Skeletal muscle tissue (tissue), 4 donors: ENCODE data around the gene USP11. TPM values are rescaled to one million over a fixed set of nuclear protein-coding genes. Genes with fewer than 3 reads are reported as not detected.

Source experiments
- H3K27ac ChIP-seq: one replicate; pipeline ENCODE4 v1.7.0; 2013; ENCODE audit warnings: mild to moderate bottlenecking, low read depth, low read length, inconsistent platforms
- H3K27me3 ChIP-seq, 3 donors: one replicate each; pipeline ENCODE4 v1.7.0; 2013; ENCODE audit warnings: low read length in 3 of 3; ENCODE audit not compliant: control insufficient read depth in 3 of 3, insufficient read depth in 3 of 3
- H3K36me3 ChIP-seq, 3 donors: one replicate each; pipeline ENCODE4 v1.7.0; 2013; ENCODE audit warnings: low read length in 3 of 3; ENCODE audit not compliant: control insufficient read depth in 3 of 3, insufficient read depth in 3 of 3
- H3K4me1 ChIP-seq, 3 donors: one replicate each; pipeline ENCODE4 v1.7.0; 2013; ENCODE audit warnings: low read length in 3 of 3, mild to moderate bottlenecking in 3 of 3; ENCODE audit not compliant: control insufficient read depth in 3 of 3, insufficient read depth in 3 of 3
- H3K4me3 ChIP-seq, 3 donors: one replicate each; pipeline ENCODE4 v1.7.0; 2013; ENCODE audit warnings: low read length in 3 of 3
- H3K9ac ChIP-seq, 3 donors: one replicate each; pipeline ENCODE4 v1.7.0; 2013; ENCODE audit warnings: low read length in 3 of 3, mild to moderate bottlenecking in 3 of 3, moderate library complexity in 2 of 3, low read depth in 1 of 3
- H3K9me3 ChIP-seq, 3 donors: one replicate each; pipeline ENCODE4 v1.7.0; 2013; ENCODE audit warnings: low read length in 3 of 3; ENCODE audit not compliant: control insufficient read depth in 3 of 3
- total RNA-seq: library from RNA; depleted of rRNA; stranded (reverse); fragments of >200 nt; gene quantifications from one replicate; pipeline ENCODE4 v1.2.3, GENCODE V29; 2014
- donor health status: Osteomylitis.

Gene USP11
- total RNA-seq, 1 donor from 2014 or later, result 61.1 TPM

- Histone ChIP-seq H3K36me3 (peaks cover 62 to 88% (median 72%) of the 10 kb centered on the region in 3 donors), H3K9me3 (no peaks in the 10 kb centered on the region), H3K27me3 (no peaks in the 10 kb centered on the region), H3K9ac (no peak overlapping the region), H3K4me1 (peaks cover 22 to 32% (median 31%) of the 10 kb centered on the region in 3 donors), H3K27ac (no peak overlapping the region), H3K4me3 (no peak overlapping the region)
Measured at GRCh38 chrX:47202316-47202715, 30.5 kb upstream of the USP11 start.

- no peak overlapping the region for H3K27ac ChIP-seq
- H3K9ac ChIP-seq, result no peak overlapping the region
- no peak overlapping the region for H3K4me3 ChIP-seq
- H3K4me1 ChIP-seq, result peaks cover 17 to 27% (median 25%) of the 10 kb centered on the region in 3 donors
- H3K36me3 ChIP-seq, result peaks cover 65 to 93% (median 77%) of the 10 kb centered on the region in 3 donors
- H3K9me3 ChIP-seq, result no peaks in the 10 kb centered on the region
- no peaks in the 10 kb centered on the region for H3K27me3 ChIP-seq
Measured at GRCh38 chrX:47202877-47203276, 29.9 kb upstream of the USP11 start.

DNA sequence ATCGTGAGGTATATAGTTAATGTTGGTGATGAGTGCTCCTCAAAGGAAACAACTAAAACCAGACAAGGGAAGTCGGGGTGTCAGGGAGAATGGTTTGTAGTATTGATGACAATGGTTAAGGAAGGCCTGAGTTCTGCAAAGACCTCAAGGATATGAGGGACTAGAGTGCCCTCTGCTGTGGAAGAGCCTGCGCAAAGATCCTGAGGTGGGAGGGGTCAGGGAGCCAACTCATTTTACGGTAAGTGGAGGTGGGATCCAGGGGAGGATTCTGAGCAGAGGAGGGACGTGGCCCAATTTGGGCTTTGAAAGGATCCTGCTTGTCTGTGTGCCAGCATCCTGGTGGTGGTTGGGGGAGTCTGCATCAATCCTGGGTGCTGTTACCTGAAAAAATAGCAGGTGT is 27.8 kb upstream of the USP11 start:
- Histone ChIP-seq H3K36me3 (peaks cover 58 to 97% (median 75%) of the 10 kb centered on the region in 3 donors), H3K9me3 (no peaks in the 10 kb centered on the region), H3K27me3 (no peaks in the 10 kb centered on the region), H3K9ac (no peak overlapping the region), H3K4me3 (no peak overlapping the region), H3K4me1 (peaks cover 7 to 20% (median 19%) of the 10 kb centered on the region in 3 donors), H3K27ac (no peak overlapping the region)

- no peak overlapping the region for H3K27ac ChIP-seq
- H3K4me3 ChIP-seq, result no peak overlapping the region
- no peak overlapping the region for H3K9ac ChIP-seq
- H3K27me3 ChIP-seq, result no peaks in the 10 kb centered on the region
- H3K36me3 ChIP-seq, result peaks cover 58 to 97% (median 80%) of the 10 kb centered on the region in 3 donors
- no peaks in the 10 kb centered on the region for H3K9me3 ChIP-seq
- peaks cover 0 to 11% (median 8%) of the 10 kb centered on the region in 3 donors for H3K4me1 ChIP-seq
Measured at GRCh38 chrX:47206316-47206715, 26.5 kb upstream of the USP11 start.

- peaks cover 0 to 11% (median 8%) of the 10 kb centered on the region in 3 donors for H3K4me1 ChIP-seq
- H3K36me3 ChIP-seq, result peaks cover 53 to 97% (median 77%) of the 10 kb centered on the region in 3 donors
- H3K27ac ChIP-seq, result no peak overlapping the region
Measured at GRCh38 chrX:47208108-47208507, 24.7 kb upstream of the USP11 start.

DNA sequence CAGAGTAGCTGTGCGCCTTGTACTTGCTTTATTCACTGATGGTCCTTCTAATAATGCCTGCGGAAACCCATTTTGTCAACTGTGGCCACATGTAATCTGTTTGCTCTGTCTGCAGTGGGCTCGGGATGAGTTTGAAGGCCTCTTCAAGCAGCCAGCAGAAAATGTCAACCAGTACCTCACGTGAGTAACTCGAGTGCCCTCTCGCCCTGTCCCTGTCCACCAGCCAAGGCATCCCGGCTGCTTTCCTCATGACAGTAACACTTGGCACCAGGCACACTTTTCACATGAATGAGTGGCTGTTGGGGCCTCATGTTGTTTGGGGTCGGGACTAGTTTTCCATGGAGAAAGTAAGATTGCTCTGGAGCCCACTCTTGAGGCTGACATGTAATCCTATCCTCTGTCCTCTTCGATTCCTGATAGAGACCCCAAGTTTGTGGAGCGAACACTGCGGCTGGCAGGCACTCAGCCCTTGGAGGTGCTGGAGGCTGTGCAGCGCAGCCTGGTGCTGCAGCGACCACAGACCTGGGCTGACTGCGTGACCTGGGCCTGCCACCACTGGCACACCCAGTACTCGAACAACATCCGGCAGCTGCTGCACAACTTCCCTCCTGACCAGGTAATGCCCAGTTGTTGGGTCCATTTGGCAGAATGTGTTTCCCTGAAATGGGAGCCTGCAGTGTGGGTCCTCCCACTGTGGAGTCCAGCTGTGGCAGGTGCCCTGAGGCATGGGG is 23.1 kb upstream of the USP11 start:
- Histone ChIP-seq H3K4me3 (no peak overlapping the region), H3K9me3 (no peaks in the 10 kb centered on the region), H3K27me3 (no peaks in the 10 kb centered on the region), H3K36me3 (peaks cover 59 to 97% (median 77%) of the 10 kb centered on the region in 3 donors), H3K27ac (peak overlapping the region; percentile 28), H3K4me1 (peaks cover 0 to 11% (median 8%) of the 10 kb centered on the region in 3 donors), H3K9ac (peak overlapping the region in 1 of 3 donors; percentile 54)

More at GRCh38 chrX:47208108-47208507, 24.7 kb upstream of the USP11 start:
- Histone ChIP-seq H3K9ac (no peak overlapping the region), H3K27me3 (no peaks in the 10 kb centered on the region), H3K9me3 (no peaks in the 10 kb centered on the region), H3K4me3 (no peak overlapping the region)

DNA sequence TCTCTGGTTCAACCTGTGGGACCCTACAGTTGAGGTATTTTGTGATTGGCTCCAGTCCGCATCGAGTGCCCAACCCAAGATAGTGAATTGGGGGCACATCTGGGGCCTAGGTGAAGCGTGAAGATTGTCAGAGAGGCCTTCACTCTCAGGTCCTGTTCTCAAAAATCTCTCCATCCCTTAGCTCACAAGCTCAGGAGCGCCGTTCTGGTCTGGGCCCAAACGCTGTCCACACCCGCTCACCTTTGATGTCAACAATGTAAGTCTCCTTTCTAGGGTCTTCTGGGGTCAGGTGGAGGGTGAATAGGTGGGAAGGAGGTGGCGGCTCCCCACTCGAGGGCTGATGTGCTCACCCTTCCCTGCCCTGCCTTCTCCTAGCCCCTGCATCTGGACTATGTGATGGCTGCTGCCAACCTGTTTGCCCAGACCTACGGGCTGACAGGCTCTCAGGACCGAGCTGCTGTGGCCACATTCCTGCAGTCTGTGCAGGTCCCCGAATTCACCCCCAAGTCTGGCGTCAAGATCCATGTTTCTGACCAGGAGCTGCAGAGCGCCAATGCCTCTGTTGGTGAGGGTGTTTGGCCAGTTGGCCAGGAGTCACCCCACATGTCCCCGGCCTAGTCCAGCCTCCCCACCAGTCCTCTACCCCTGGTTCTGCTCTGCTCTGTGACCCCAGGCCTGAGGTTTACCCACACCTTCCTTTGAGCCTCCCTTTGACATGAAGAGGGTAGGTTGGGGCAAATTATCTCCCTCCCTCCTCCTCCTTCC is 22.0 kb upstream of the USP11 start:
- Histone ChIP-seq H3K9me3 (no peaks in the 10 kb centered on the region), H3K27ac (no peak overlapping the region), H3K4me3 (no peak overlapping the region), H3K9ac (no peak overlapping the region), H3K27me3 (no peaks in the 10 kb centered on the region), H3K36me3 (peaks cover 61 to 97% (median 79%) of the 10 kb centered on the region in 3 donors), H3K4me1 (peaks cover 0 to 11% (median 8%) of the 10 kb centered on the region in 3 donors)

GRCh38 chrX:47212381-47213293 is 20.2 kb upstream of the USP11 start:
- H3K27ac ChIP-seq, result no peak overlapping the region
- H3K9me3 ChIP-seq, result no peaks in the 10 kb centered on the region
- no peak overlapping the region for H3K9ac ChIP-seq
- H3K4me3 ChIP-seq, result no peak overlapping the region
- H3K27me3 ChIP-seq, result no peaks in the 10 kb centered on the region
- H3K36me3 ChIP-seq, result peaks cover 55 to 87% (median 68%) of the 10 kb centered on the region in 3 donors
- peaks cover 0 to 25% (median 19%) of the 10 kb centered on the region in 3 donors for H3K4me1 ChIP-seq

DNA sequence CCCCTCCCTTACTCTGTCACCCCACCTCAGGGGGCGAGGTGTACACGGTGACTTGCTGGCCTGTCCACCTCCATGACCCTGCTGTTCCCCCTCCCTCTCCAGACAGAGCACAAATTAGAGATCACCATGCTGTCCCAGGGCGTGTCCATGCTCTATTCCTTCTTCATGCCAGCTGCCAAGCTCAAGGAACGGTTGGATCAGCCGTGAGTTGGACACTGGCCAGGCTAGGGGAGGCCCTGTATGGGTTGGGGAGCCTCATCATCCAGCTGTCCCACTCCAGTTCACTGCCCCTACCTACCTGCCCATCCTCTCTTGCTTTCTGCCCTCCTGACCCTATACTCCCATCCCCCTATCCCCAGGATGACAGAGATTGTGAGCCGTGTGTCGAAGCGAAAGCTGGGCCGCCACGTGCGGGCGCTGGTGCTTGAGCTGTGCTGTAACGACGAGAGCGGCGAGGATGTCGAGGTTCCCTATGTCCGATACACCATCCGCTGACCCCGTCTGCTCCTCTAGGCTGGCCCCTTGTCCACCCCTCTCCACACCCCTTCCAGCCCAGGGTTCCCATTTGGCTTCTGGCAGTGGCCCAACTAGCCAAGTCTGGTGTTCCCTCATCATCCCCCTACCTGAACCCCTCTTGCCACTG is 18.3 kb upstream of the USP11 start:
- Histone ChIP-seq H3K9me3 (no peaks in the 10 kb centered on the region), H3K27me3 (no peaks in the 10 kb centered on the region), H3K4me3 (no peak overlapping the region), H3K4me1 (peaks cover 0 to 24% (median 18%) of the 10 kb centered on the region in 3 donors), H3K36me3 (peaks cover 49 to 69% (median 58%) of the 10 kb centered on the region in 3 donors), H3K27ac (no peak overlapping the region), H3K9ac (no peak overlapping the region)
